ENCODE measurements around the gene DCAF7.

DNA sequence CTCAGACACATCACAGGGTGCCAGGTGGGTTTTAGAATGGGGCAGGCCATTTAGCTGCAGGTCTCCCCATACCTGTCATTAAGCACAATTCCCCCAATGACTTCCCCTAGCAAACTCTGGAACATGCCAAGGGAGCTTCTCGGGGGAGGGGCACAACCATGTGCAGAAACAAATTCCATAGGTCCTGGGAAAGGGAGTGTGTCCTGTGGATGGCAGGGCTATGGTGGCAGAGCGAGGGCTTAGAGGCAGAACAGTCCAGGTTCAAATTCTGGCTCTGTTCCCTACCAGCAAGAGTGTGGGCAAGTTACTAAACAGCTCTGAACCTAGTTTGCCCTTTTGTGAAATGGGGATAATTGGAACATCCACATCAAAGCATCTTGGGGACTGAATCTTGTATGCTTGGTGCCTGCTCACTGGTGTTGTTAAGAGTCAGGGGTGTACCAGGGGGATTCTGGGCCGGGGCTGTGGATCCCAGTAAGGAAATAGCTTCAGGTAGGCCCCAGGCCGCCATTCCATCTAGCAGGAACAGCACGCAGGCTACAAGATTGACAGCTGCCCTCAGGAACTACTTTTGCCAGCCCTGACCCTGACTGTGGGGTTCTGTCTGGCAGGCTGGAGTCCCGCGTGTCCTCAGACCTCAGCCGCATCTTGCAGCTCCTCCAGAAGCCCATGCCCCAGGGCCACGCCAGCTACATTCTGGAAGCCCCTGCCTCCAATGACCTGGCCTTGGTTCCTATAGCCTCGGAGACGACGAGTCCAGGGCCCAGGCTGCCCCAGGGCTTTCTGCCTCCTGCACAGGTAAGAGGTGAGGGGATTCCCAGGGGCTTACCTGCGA, 5.6 kb upstream of the DCAF7 start:
- no peak for TF ChIP-seq POLR2A (IDR thresholded peaks at IDR 0.05)
- TF ChIP-seq EP300 (IDR thresholded peaks at IDR 0.05), result no peak
